ENCODE data around the gene CHCHD6.

- TF ChIP-seq CTCF (IDR thresholded peaks at IDR 0.05) = no peak
- no peak for TF ChIP-seq POLR2A (IDR thresholded peaks at IDR 0.05)
Measured at GRCh38 chr3:126952261-126952982, 248.4 kb downstream of the CHCHD6 start.
